OCI-LY1 (cell line): ENCODE data around the gene TPP1.

Source experiments
- CTCF ChIP-seq: fragments of 200-600 bp; sonication (generic), shearing (Covaris generic); IDR thresholded peaks from 2 replicates; pipeline ENCODE4 v1.5.1; 2017; ENCODE audit warnings: mild to moderate bottlenecking, antibody characterized with exemption, low read length, moderate library complexity, mixed read lengths
- EZH2 ChIP-seq: fragments of 200-600 bp; sonication (generic), shearing (Covaris generic); IDR thresholded peaks from 2 replicates; pipeline ENCODE4 v1.8.0; 2017; ENCODE audit warnings: borderline replicate concordance, mixed run types, mild to moderate bottlenecking, antibody characterized with exemption, low read length, moderate library complexity, mixed read lengths

GRCh38 chr11:6572215-6572614 lies 47.0 kb downstream of the TPP1 start:
- TF ChIP-seq CTCF (no peak), EZH2 (no peak)
